ENCODE data around the gene KRTAP10-8. TPM values are rescaled to one million over a fixed set of nuclear protein-coding genes. Genes with fewer than 3 reads are reported as not detected.

KRTAP10-8 gene
- total RNA-seq, 1 experiment from 2014 or later: not detected

GRCh38 chr21:44568667-44569556 lies 43.0 kb upstream of the KRTAP10-8 start:
- BruUV-seq (replicated peaks): no TSS peak
- POLR2A ChIA-PET: no interaction called here
- Histone ChIP-seq H3K4me3 (ENCODE audit: low read depth in 2 of 2, low read length in 2 of 2) (no peak overlapping the region), H3K27ac (ENCODE audit: low read length) (no peak overlapping the region), H3K4me1 (ENCODE audit: control insufficient read depth, insufficient read depth, low read length) (peaks cover 5% of the 10 kb centered on the region; the same call in 1 of the 2 replicates), H3K27me3 (ENCODE audit: control insufficient read depth, insufficient read depth, low read length) (no peaks in the 10 kb centered on the region), H3K36me3 (ENCODE audit: control insufficient read depth, insufficient read depth, low read length) (no peaks in the 10 kb centered on the region), H3K9me3 (ENCODE audit: control insufficient read depth, insufficient read depth, low read depth, low read length) (no peaks in the 10 kb centered on the region)
- CTCF ChIA-PET: no interaction called here
- intact Hi-C loops (cut with micrococcal nuclease; ENCODE audit: unreplicated experiment): no loop called here
- DNase-seq (ENCODE audit: low read depth, low spot score) (no peak), ATAC-seq (no peak; the same call in 1 of the 2 replicates)
- in situ Hi-C loops (cut with HindIII; ENCODE audit: low pct_unique_long_range_greater_than_20kb, low sequenced_read_pairs): no loop called here
- no peak for TF ChIP-seq REST (IDR thresholded peaks at IDR 0.05; ENCODE audit: insufficient read depth in 1 of 2, low read depth in 2 of 2, low read length in 1 of 2)
- TF ChIP-seq POLR2AphosphoS5 (IDR thresholded peaks at IDR 0.05; ENCODE audit: low read depth, low read length): no peak
- TF ChIP-seq TCF7L2 (IDR thresholded peaks at IDR 0.05; ENCODE audit: low read depth, low read length): no peak
- TF ChIP-seq SIN3A (IDR thresholded peaks at IDR 0.05; ENCODE audit: borderline replicate concordance, insufficient read depth, low read depth, low read length): no peak
- TF ChIP-seq CTCF (IDR thresholded peaks at IDR 0.05): no peak

GRCh38 chr21:44569861-44570517 lies 41.9 kb upstream of the KRTAP10-8 start:
- Histone ChIP-seq H3K4me1 (ENCODE audit: control insufficient read depth, insufficient read depth, low read length) (peaks cover 5% of the 10 kb centered on the region; the same call in 1 of the 2 replicates), H3K27me3 (ENCODE audit: control insufficient read depth, insufficient read depth, low read length) (no peaks in the 10 kb centered on the region), H3K27ac (ENCODE audit: low read length) (no peak overlapping the region), H3K4me3 (ENCODE audit: low read depth in 2 of 2, low read length in 2 of 2) (no peak overlapping the region), H3K9me3 (ENCODE audit: control insufficient read depth, insufficient read depth, low read depth, low read length) (no peaks in the 10 kb centered on the region), H3K36me3 (ENCODE audit: control insufficient read depth, insufficient read depth, low read length) (no peaks in the 10 kb centered on the region)
- no TSS peak for BruUV-seq (replicated peaks)
- DNase-seq (ENCODE audit: low read depth, low spot score): no peak
- ChIA-PET POLR2A (interaction anchor here (0.6 kb wide), 1 partner anchor 9 kb away, joined by 3 read pairs; no protein-coding TSS in a partner anchor), CTCF (no interaction called here)
- intact Hi-C loops (cut with micrococcal nuclease; ENCODE audit: unreplicated experiment) (no loop called here), in situ Hi-C loops (cut with HindIII; ENCODE audit: low pct_unique_long_range_greater_than_20kb, low sequenced_read_pairs) (no loop called here)
- TF ChIP-seq POLR2AphosphoS5 (IDR thresholded peaks at IDR 0.05; ENCODE audit: low read depth, low read length): no peak
- no peak for TF ChIP-seq SIN3A (IDR thresholded peaks at IDR 0.05; ENCODE audit: borderline replicate concordance, insufficient read depth, low read depth, low read length)
- TF ChIP-seq CTCF (IDR thresholded peaks at IDR 0.05): no peak
- no peak for TF ChIP-seq REST (IDR thresholded peaks at IDR 0.05; ENCODE audit: insufficient read depth in 1 of 2, low read depth in 2 of 2, low read length in 1 of 2)
- TF ChIP-seq TCF7L2 (IDR thresholded peaks at IDR 0.05; ENCODE audit: low read depth, low read length): no peak
- ATAC-seq: no peak
